IPS DF 6.9 (cell line): Measurements from ENCODE around the gene ZNF480.
"Not testable (repeated sequence)": the region's sequence is repeated elsewhere in the genome, so short reads cannot be mapped to it uniquely, and the experiment has no call there.

Experiments
- DNase-seq: peaks from one replicate; pipeline ENCODE4 v3.0.0-alpha.2; 2013; ENCODE audit warnings: low read depth, low spot score
- H3K27ac ChIP-seq: one replicate; pipeline ENCODE4 v1.5.1; 2013; ENCODE audit warnings: low read length, control low read depth
- H3K27me3 ChIP-seq: 2 replicates; pipeline ENCODE4 v1.6.1; 2013; ENCODE audit warnings: mild to moderate bottlenecking, low read length; ENCODE audit not compliant: control insufficient read depth, insufficient read depth
- H3K36me3 ChIP-seq: 2 replicates; pipeline ENCODE4 v1.6.1; 2013; ENCODE audit warnings: low read length; ENCODE audit not compliant: control insufficient read depth, insufficient read depth
- H3K4me1 ChIP-seq: 2 replicates; pipeline ENCODE4 v1.6.1; 2013; ENCODE audit warnings: low read length; ENCODE audit not compliant: control insufficient read depth, insufficient read depth
- H3K4me3 ChIP-seq: 2 replicates; pipeline ENCODE4 v1.5.1; 2013; ENCODE audit warnings: mild to moderate bottlenecking, low read length
- H3K9me3 ChIP-seq: 2 replicates; pipeline ENCODE4 v1.6.1; 2013; ENCODE audit warnings: low read length, inconsistent platforms; ENCODE audit not compliant: control insufficient read depth, insufficient read depth
- WGBS: extraction: QIAGEN DNeasy Blood & Tissue Kit; methylation state at CpG from one replicate; pipeline ENCODE4 v1.1.7; 2013; ENCODE audit warnings: mixed read lengths, missing lambda C conversion rate; ENCODE audit not compliant: insufficient read length, insufficient coverage; 5-methylcytosine and 5-hydroxymethylcytosine counted together

The ZNF480 gene

GRCh38 chr19:52336791-52337381 is 39.9 kb downstream of the ZNF480 start:
- Histone ChIP-seq H3K9me3 (peaks cover 2% of the 10 kb centered on the region), H3K4me3 (peak overlapping the region; percentile 82; the same call in 1 of the 2 replicates), H3K27me3 (no peaks in the 10 kb centered on the region), H3K36me3 (no peaks in the 10 kb centered on the region; the same call in 1 of the 2 replicates), H3K4me1 (no peaks in the 10 kb centered on the region), H3K27ac (no peak overlapping the region)
- WGBS = no CpG with 5 or more reads among the region's 9 CpGs
- DNase-seq = no peak

- DNase-seq = not testable (repeated sequence)
Observed at GRCh38 chr19:52339022-52339421, 42.1 kb downstream of the ZNF480 start.

GRCh38 chr19:52343548-52343947 is 46.6 kb downstream of the ZNF480 start:
- no peaks in the 10 kb centered on the region for H3K4me1 ChIP-seq
- H3K36me3 ChIP-seq = no peaks in the 10 kb centered on the region
- H3K4me3 ChIP-seq = no peak overlapping the region
- DNase-seq = peak; percentile 73
- no peaks in the 10 kb centered on the region for H3K9me3 ChIP-seq
- WGBS = no CpG with 5 or more reads among the region's 8 CpGs
- no peak overlapping the region for H3K27ac ChIP-seq
- H3K27me3 ChIP-seq = no peaks in the 10 kb centered on the region

More at GRCh38 chr19:52339022-52339421, 42.1 kb downstream of the ZNF480 start:
- H3K4me3 ChIP-seq, H3K27ac ChIP-seq, H3K27me3 ChIP-seq, H3K9me3 ChIP-seq, H3K36me3 ChIP-seq, H3K4me1 ChIP-seq: not testable (repeated sequence)
- no CpG with 5 or more reads among the region's 3 CpGs for WGBS

GRCh38 chr19:52345162-52345561 is 48.2 kb downstream of the ZNF480 start:
- Histone ChIP-seq H3K4me1 (no peaks in the 10 kb centered on the region), H3K9me3 (no peaks in the 10 kb centered on the region), H3K4me3 (no peak overlapping the region), H3K27ac (no peak overlapping the region), H3K36me3 (no peaks in the 10 kb centered on the region), H3K27me3 (no peaks in the 10 kb centered on the region)
- WGBS = no CpG with 5 or more reads among the region's 6 CpGs
- no peak for DNase-seq

GRCh38 chr19:52351512-52351911 is 54.5 kb downstream of the ZNF480 start:
- no CpG with 5 or more reads among the region's 9 CpGs for WGBS
- no peaks in the 10 kb centered on the region for H3K9me3 ChIP-seq
- H3K36me3 ChIP-seq = peaks cover 8% of the 10 kb centered on the region; the same call in 1 of the 2 replicates
- no peaks in the 10 kb centered on the region for H3K4me1 ChIP-seq
- no peak overlapping the region for H3K27ac ChIP-seq
- H3K4me3 ChIP-seq = no peak overlapping the region
- H3K27me3 ChIP-seq = no peaks in the 10 kb centered on the region
- DNase-seq = no peak

- Histone ChIP-seq H3K36me3 (no peaks in the 10 kb centered on the region), H3K4me3 (no peak overlapping the region), H3K9me3 (peaks cover 2% of the 10 kb centered on the region; the same call in 1 of the 2 replicates), H3K27ac (no peak overlapping the region), H3K27me3 (no peaks in the 10 kb centered on the region), H3K4me1 (0 out of 2 replicates have a peak, but pooled peaks cover 1% of the 10 kb centered on the region)
- DNase-seq = no peak
- WGBS = no CpG with 5 or more reads among the region's 8 CpGs
Observed at GRCh38 chr19:52366414-52366824, 69.5 kb downstream of the ZNF480 start.

GRCh38 chr19:52369559-52370340 is 72.8 kb downstream of the ZNF480 start, which contains the start of gene ZNF880:
ZNF880 (plus strand) TSS chr19:52369923; CDS start chr19:52369966, 43 bp downstream.
- WGBS = no CpG with 5 or more reads among the region's 52 CpGs
- H3K27me3 ChIP-seq = no peaks in the 10 kb centered on the region
- peak within 1 kb of the TSS; percentile 77 for H3K4me3 ChIP-seq
- peak; percentile 84 for DNase-seq
- H3K4me1 ChIP-seq = 0 out of 2 replicates have a peak, but pooled peaks cover 1% of the 10 kb centered on the region
- peaks cover 5% of the 10 kb centered on the region; the same call in 1 of the 2 replicates for H3K36me3 ChIP-seq
- H3K27ac ChIP-seq = no peak within 1 kb of the TSS
- H3K9me3 ChIP-seq = peaks cover under 1% of the 10 kb centered on the region; the same call in 1 of the 2 replicates

- H3K27me3 ChIP-seq = no peaks in the 10 kb centered on the region
- H3K9me3 ChIP-seq = no peaks in the 10 kb centered on the region
- WGBS = 100% methylated on average over 2 of the region's 7 CpGs
- 0 out of 2 replicates have a peak, but pooled peaks cover 1% of the 10 kb centered on the region for H3K4me1 ChIP-seq
- no peak overlapping the region for H3K27ac ChIP-seq
- no peak for DNase-seq
- H3K4me3 ChIP-seq = peak overlapping the region; percentile 77; the same call in 1 of the 2 replicates
- peaks cover 6% of the 10 kb centered on the region; the same call in 1 of the 2 replicates for H3K36me3 ChIP-seq
Observed at GRCh38 chr19:52370341-52370710, 73.4 kb downstream of the ZNF480 start.
